H1 (cell line): ENCODE data around the gene WTIP. TPM values are rescaled to one million over a fixed set of nuclear protein-coding genes. Genes with fewer than 3 reads are reported as not detected.

ENCODE experiments used
- CTCF ChIA-PET: fragments of 300-600 bp; sonication (Branson Sonifier 250); formaldehyde crosslinking; loops from one replicate; lab custom pipeline; 2021; ENCODE audit not compliant: partially characterized antibody; lab: Charles Lee
- POLR2A ChIA-PET: fragments of 300-600 bp; sonication (Branson Sonifier 250); formaldehyde crosslinking; loops from one replicate; lab custom pipeline; 2021; ENCODE audit warnings: inconsistent platforms; ENCODE audit not compliant: partially characterized antibody; lab: Charles Lee
- DNase-seq, 2 experiments: peaks; one replicate each; pipeline versions ENCODE4 v3.0.0 to v3.0.0-alpha.2; 2010 to 2022; ENCODE audit warnings: low spot score in 2 of 2, low read depth in 1 of 2, mixed read lengths in 1 of 2
- FAIRE-seq: peaks from 2 replicates; lab custom pipeline; 2011; peaks lifted over from hg19 to GRCh38; lab: Jason Lieb, UNC
- H2AFZ ChIP-seq: 2 replicates; pipeline ENCODE4 v1.8.1; 2012; ENCODE audit warnings: low read length, inconsistent platforms
- H2AK5ac ChIP-seq: 2 replicates; pipeline ENCODE4 v1.6.1; 2013; ENCODE audit warnings: low read depth, low read length
- H2BK120ac ChIP-seq: replicated peaks from 2 replicates; pipeline ENCODE3; 2013; ENCODE audit warnings: low read depth, low read length, inconsistent platforms
- H2BK12ac ChIP-seq: 2 replicates; pipeline ENCODE4 v1.6.1; 2013; ENCODE audit warnings: low read depth, low read length
- H2BK15ac ChIP-seq: 2 replicates; pipeline ENCODE4 v1.6.1; 2013; ENCODE audit warnings: low read length
- H2BK20ac ChIP-seq: 2 replicates; pipeline ENCODE4 v1.6.1; 2013; ENCODE audit warnings: low read length
- H2BK5ac ChIP-seq: 2 replicates; pipeline ENCODE4 v1.6.1; 2013; ENCODE audit warnings: low read depth, low read length
- H3K14ac ChIP-seq: 2 replicates; pipeline ENCODE4 v1.6.1; 2013; ENCODE audit warnings: inconsistent platforms; ENCODE audit not compliant: insufficient read length
- H3K18ac ChIP-seq: 2 replicates; pipeline ENCODE4 v1.6.1; 2013; ENCODE audit warnings: low read length; ENCODE audit errors: extremely low read depth
- H3K23ac ChIP-seq: 2 replicates; pipeline ENCODE4 v1.6.1; 2013; ENCODE audit warnings: inconsistent platforms; ENCODE audit not compliant: insufficient read length
- H3K23me2 ChIP-seq: 2 replicates; pipeline ENCODE4 v1.6.1; 2013; ENCODE audit warnings: low read depth, low read length
- H3K27ac ChIP-seq: 2 replicates; pipeline ENCODE4 v1.6.1; 2011; ENCODE audit warnings: low read depth, low read length, inconsistent platforms
- H3K27me3 ChIP-seq, 4 experiments: replicated peaks in 1 of 4; 1 replicate in 1 of 4; 2 replicates in 3 of 4; pipeline versions ENCODE4 v1.6.1 to v1.8.1; 2011 to 2013; ENCODE audit warnings: low read length in 3 of 4, mild to moderate bottlenecking in 3 of 4, inconsistent platforms in 2 of 4, mixed read lengths in 2 of 4, moderate library complexity in 1 of 4; ENCODE audit not compliant: control insufficient read depth in 3 of 4, insufficient read depth in 3 of 4; ENCODE audit errors: extremely low read depth in 1 of 4
- H3K36me3 ChIP-seq, 4 experiments: 2 replicates each; pipeline versions ENCODE4 v1.6.1 to v1.8.1; 2011 to 2013; ENCODE audit warnings: mild to moderate bottlenecking in 4 of 4, low read length in 3 of 4, moderate library complexity in 2 of 4, control low read depth in 1 of 4, inconsistent platforms in 1 of 4; ENCODE audit not compliant: insufficient read depth in 4 of 4, control insufficient read depth in 2 of 4
- H3K4ac ChIP-seq: replicated peaks from 2 replicates; pipeline ENCODE3; 2013; ENCODE audit warnings: low read length, low read depth, mixed read lengths, inconsistent platforms; ENCODE audit not compliant: insufficient read length
- H3K4me1 ChIP-seq, 4 experiments: replicated peaks in 1 of 4; 1 replicate in 1 of 4; 2 replicates in 3 of 4; pipeline versions ENCODE4 v1.6.1 to v1.8.1; 2011 to 2013; ENCODE audit warnings: low read length in 3 of 4, inconsistent platforms in 2 of 4, mixed read lengths in 1 of 4; ENCODE audit not compliant: insufficient read depth in 4 of 4, control insufficient read depth in 3 of 4
- H3K4me2 ChIP-seq, 2 experiments: 2 replicates each; pipeline versions ENCODE4 v1.6.1 to v1.8.1; 2011 to 2013; ENCODE audit warnings: low read depth in 2 of 2, low read length in 2 of 2, control low read depth in 1 of 2, inconsistent platforms in 1 of 2, mild to moderate bottlenecking in 1 of 2; ENCODE audit not compliant: insufficient read depth in 1 of 2
- H3K4me3 ChIP-seq, 4 experiments: fragments of 200-600, 300-600 bp in 1 of 4; sonication (generic), shearing (Covaris generic), sonication (Bioruptor Twin) in 1 of 4; 2 replicates each; pipeline versions ENCODE4 v1.5.1 to v1.8.1; 2011 to 2016; ENCODE audit warnings: low read length in 4 of 4, low read depth in 3 of 4, control low read depth in 2 of 4, inconsistent platforms in 2 of 4, mild to moderate bottlenecking in 2 of 4, mixed read lengths in 1 of 4, moderate library complexity in 1 of 4; ENCODE audit not compliant: insufficient read depth in 2 of 4; ENCODE audit errors: extremely low read depth in 1 of 4
- H3K56ac ChIP-seq: replicated peaks from 2 replicates; pipeline ENCODE3; 2013; ENCODE audit warnings: low read depth, mild to moderate bottlenecking, mixed read lengths, low read length, inconsistent platforms; ENCODE audit not compliant: insufficient read length
- H3K79me1 ChIP-seq: 2 replicates; pipeline ENCODE4 v1.6.1; 2013; ENCODE audit warnings: low read depth, low read length, control low read depth
- H3K79me2 ChIP-seq, 2 experiments: 2 replicates each; pipeline versions ENCODE4 v1.6.1 to v1.8.1; 2012 to 2013; ENCODE audit warnings: low read length in 2 of 2, mild to moderate bottlenecking in 2 of 2, inconsistent platforms in 1 of 2; ENCODE audit not compliant: insufficient read depth in 2 of 2, control insufficient read depth in 1 of 2
- H3K9ac ChIP-seq, 4 experiments: replicated peaks in 1 of 4; 1 replicate in 1 of 4; 2 replicates in 3 of 4; pipeline versions ENCODE4 v1.6.1 to v1.8.1; 2011 to 2013; ENCODE audit warnings: low read depth in 3 of 4, low read length in 3 of 4, control low read depth in 2 of 4, mild to moderate bottlenecking in 2 of 4, moderate library complexity in 2 of 4, inconsistent platforms in 1 of 4; ENCODE audit errors: extremely low read depth in 1 of 4
- H3K9me3 ChIP-seq, 2 experiments: 2 replicates each; pipeline versions ENCODE4 v1.6.1 to v1.8.1; 2012 to 2013; ENCODE audit warnings: mild to moderate bottlenecking in 2 of 2, moderate library complexity in 2 of 2, control low read depth in 1 of 2, inconsistent platforms in 1 of 2, low read depth in 1 of 2, low read length in 1 of 2, mixed read lengths in 1 of 2; ENCODE audit not compliant: insufficient read depth in 2 of 2
- H4K20me1 ChIP-seq, 2 experiments: replicated peaks in 1 of 2; 2 replicates each; pipeline versions ENCODE3 to v1.8.1; 2011 to 2013; ENCODE audit warnings: inconsistent platforms in 2 of 2, low read length in 2 of 2, mild to moderate bottlenecking in 1 of 2; ENCODE audit not compliant: insufficient read depth in 2 of 2, control insufficient read depth in 1 of 2
- H4K5ac ChIP-seq: 2 replicates; pipeline ENCODE4 v1.6.1; 2013; ENCODE audit warnings: low read length, low read depth, mixed read lengths, inconsistent platforms; ENCODE audit not compliant: insufficient read length
- H4K8ac ChIP-seq: 2 replicates; pipeline ENCODE4 v1.8.0; 2013; ENCODE audit warnings: mild to moderate bottlenecking, moderate library complexity, low read length, inconsistent platforms; ENCODE audit not compliant: insufficient read depth; ENCODE audit errors: extremely low read depth
- H4K91ac ChIP-seq: replicated peaks from 2 replicates; pipeline ENCODE3; 2013; ENCODE audit warnings: low read length, mixed read lengths, inconsistent platforms; ENCODE audit not compliant: insufficient read length
- ATF2 ChIP-seq: IDR thresholded peaks from 2 replicates; pipeline ENCODE4 v1.6.1; 2012; ENCODE audit warnings: low read length, inconsistent platforms
- CBX8 ChIP-seq: fragments of 300-800, 300-1000 bp; sonication (generic); IDR thresholded peaks from 2 replicates; pipeline ENCODE4 v1.7.1; 2016; ENCODE audit warnings: low read depth, low read length, borderline replicate concordance
- EP300 ChIP-seq, 2 experiments: IDR thresholded peaks; 1 replicate in 1 of 2; 2 replicates in 1 of 2; pipeline ENCODE4 v1.6.1; 2011 to 2012; ENCODE audit warnings: low read depth in 2 of 2, low read length in 2 of 2, mild to moderate bottlenecking in 2 of 2, borderline replicate concordance in 1 of 2, inconsistent platforms in 1 of 2, moderate library complexity in 1 of 2
- HDAC6 ChIP-seq: IDR thresholded peaks from one replicate; pipeline ENCODE4 v1.7.1; 2012; ENCODE audit warnings: low read depth, mild to moderate bottlenecking, inconsistent platforms, low read length, moderate library complexity
- JUN ChIP-seq: IDR thresholded peaks from 2 replicates; pipeline ENCODE4 v1.6.1; 2011; ENCODE audit warnings: low read depth, mild to moderate bottlenecking, improper control_type of control experiment, low read length
- NRF1 ChIP-seq: IDR thresholded peaks from 2 replicates; pipeline ENCODE4 v1.6.1; 2011; ENCODE audit warnings: mild to moderate bottlenecking, low read depth, low read length, improper control_type of control experiment
- POLR2A ChIP-seq, 2 experiments: IDR thresholded peaks; 1 replicate in 1 of 2; 2 replicates in 1 of 2; pipeline ENCODE4 v1.6.1; 2011; ENCODE audit warnings: low read depth in 2 of 2, low read length in 2 of 2, mild to moderate bottlenecking in 2 of 2; ENCODE audit errors: control extremely low read depth in 1 of 2
- SIX5 ChIP-seq: IDR thresholded peaks from 2 replicates; pipeline ENCODE4 v1.6.1; 2011; ENCODE audit warnings: mild to moderate bottlenecking, low read depth, low read length
- TBP ChIP-seq: IDR thresholded peaks from 2 replicates; pipeline ENCODE4 v1.6.1; 2011; ENCODE audit warnings: low read depth, low read length, improper control_type of control experiment
- ZNF274 ChIP-seq: IDR thresholded peaks from 2 replicates; pipeline ENCODE4 v1.7.0; 2012; ENCODE audit warnings: low read length, borderline replicate concordance; ENCODE audit errors: extremely low read depth
- WGBS, 2 experiments: shearing (Covaris generic) in 1 of 2; methylation state at CpG; one replicate each; pipeline versions ENCODE4 v1.1.6 to v1.1.7; 2013 to 2015; ENCODE audit warnings: low lambda C conversion rate in 2 of 2, mixed read lengths in 2 of 2, inconsistent platforms in 1 of 2, low coverage in 1 of 2, missing lambda C conversion rate in 1 of 2; ENCODE audit not compliant: insufficient replicate concordance in 2 of 2, insufficient coverage in 1 of 2, insufficient read length in 1 of 2; ENCODE audit errors: extremely low coverage in 1 of 2, missing lambda C conversion rate in 1 of 2; 5-methylcytosine and 5-hydroxymethylcytosine counted together
- polyA plus RNA-seq, 7 experiments: library from polyadenylated mRNA; depleted of rRNA in 3 of 7; stranded (reverse) in 5 of 7; unstranded in 2 of 7; fragments of >200 nt in 5 of 7; fragments of 200-250 nt in 2 of 7; gene quantifications; 1 replicate in 5 of 7; 2 replicates in 1 of 7; 4 replicates in 1 of 7; pipeline versions ENCODE4 v1.2.1 to v1.2.3, GENCODE V29; 2011 to 2013; ENCODE audit warnings: missing spikeins in 2 of 7, mixed read lengths in 2 of 7
- total RNA-seq: library from RNA; stranded (reverse); fragmentation: NEBNext Ultra II Directional; extraction: Animal tissue kit (Norgen Biotek cat#: 25700); gene quantifications from 2 replicates; pipeline ENCODE4 v1.2.1, GENCODE V29; 2021
- TF ChIP-seq, protein P1 (sequence below), 3 experiments: IDR thresholded peaks; 1 replicate in 2 of 3; 2 replicates in 1 of 3; pipeline versions ENCODE4 v1.5.1 to v1.6.1; 2011; ENCODE audit warnings: low read length in 3 of 3, mild to moderate bottlenecking in 3 of 3, inconsistent platforms in 2 of 3, low read depth in 1 of 3, moderate library complexity in 1 of 3; ENCODE audit not compliant: insufficient read depth in 1 of 3; ENCODE audit errors: control extremely low read depth in 1 of 3

Gene WTIP
- total and polyA plus RNA-seq, 2 of the 8 experiments (the other 6 are each of a cell fraction or from before 2014, with no cell fraction given), result 8.7 to 15.4 TPM

GRCh38 chr19:34549833-34550232, 68.3 kb downstream of the WTIP start:
- DNase-seq (no peak), FAIRE-seq (no peak)
- Histone ChIP-seq H2BK5ac (no peak overlapping the region), H2AK5ac (no peak overlapping the region), H2AFZ (no peak overlapping the region), H3K23me2 (no peaks in the 10 kb centered on the region), H4K5ac (no peak overlapping the region), H4K20me1 (no peaks in the 10 kb centered on the region), H2BK15ac (no peak overlapping the region), H3K36me3 (no peaks in the 10 kb centered on the region), H3K56ac (no peak overlapping the region), H3K4me2 (no peak overlapping the region), H2BK120ac (no peak overlapping the region), H3K23ac (no peak overlapping the region), H2BK20ac (no peak overlapping the region), H3K4ac (no peak overlapping the region), H3K9me3 (peaks cover 4 to 12% of the 10 kb centered on the region in 2 experiments; a peak in 1 of 4 replicates), H3K79me1 (no peaks in the 10 kb centered on the region), H3K14ac (no peak overlapping the region), H3K27me3 (no peaks in the 10 kb centered on the region), H3K4me1 (no peaks in the 10 kb centered on the region), H3K9ac (no peak overlapping the region), H4K91ac (no peak overlapping the region), H3K18ac (no peak overlapping the region), H3K27ac (no peak overlapping the region), H3K79me2 (no peaks in the 10 kb centered on the region), H4K8ac (no peak overlapping the region), H3K4me3 (no peak overlapping the region), H2BK12ac (no peak overlapping the region)
- 72% methylated on average over 2 of the region's 2 CpGs; no CpG with 5 or more reads in 1 of the 2 experiments for WGBS, 2 experiments
- POLR2A ChIA-PET, result no interaction called here
- CTCF ChIA-PET, result no interaction called here
- TF ChIP-seq ZNF274, result no peak
- TF ChIP-seq SIX5, result no peak
- no peak for TF ChIP-seq NRF1
- TF ChIP-seq POLR2A (IDR thresholded peaks at IDR 0.05; ENCODE audit: control extremely low read depth in 1 of 2, low read depth in 2 of 2, low read length in 2 of 2), result no peak
- no peak for TF ChIP-seq HDAC6
- TF ChIP-seq JUN, result no peak
- no peak for TF ChIP-seq EP300 (IDR thresholded peaks at IDR 0.05; ENCODE audit: borderline replicate concordance in 1 of 2, low read depth in 2 of 2, low read length in 2 of 2)
- TF ChIP-seq ATF2, result no peak
- TF ChIP-seq, protein P1, sequence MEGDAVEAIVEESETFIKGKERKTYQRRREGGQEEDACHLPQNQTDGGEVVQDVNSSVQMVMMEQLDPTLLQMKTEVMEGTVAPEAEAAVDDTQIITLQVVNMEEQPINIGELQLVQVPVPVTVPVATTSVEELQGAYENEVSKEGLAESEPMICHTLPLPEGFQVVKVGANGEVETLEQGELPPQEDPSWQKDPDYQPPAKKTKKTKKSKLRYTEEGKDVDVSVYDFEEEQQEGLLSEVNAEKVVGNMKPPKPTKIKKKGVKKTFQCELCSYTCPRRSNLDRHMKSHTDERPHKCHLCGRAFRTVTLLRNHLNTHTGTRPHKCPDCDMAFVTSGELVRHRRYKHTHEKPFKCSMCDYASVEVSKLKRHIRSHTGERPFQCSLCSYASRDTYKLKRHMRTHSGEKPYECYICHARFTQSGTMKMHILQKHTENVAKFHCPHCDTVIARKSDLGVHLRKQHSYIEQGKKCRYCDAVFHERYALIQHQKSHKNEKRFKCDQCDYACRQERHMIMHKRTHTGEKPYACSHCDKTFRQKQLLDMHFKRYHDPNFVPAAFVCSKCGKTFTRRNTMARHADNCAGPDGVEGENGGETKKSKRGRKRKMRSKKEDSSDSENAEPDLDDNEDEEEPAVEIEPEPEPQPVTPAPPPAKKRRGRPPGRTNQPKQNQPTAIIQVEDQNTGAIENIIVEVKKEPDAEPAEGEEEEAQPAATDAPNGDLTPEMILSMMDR (IDR thresholded peaks at IDR 0.05; ENCODE audit: control extremely low read depth in 1 of 3, insufficient read depth in 1 of 3, low read depth in 1 of 3, low read length in 3 of 3), result no peak
- TF ChIP-seq CBX8, result no peak
- no peak for TF ChIP-seq TBP
